ENCODE measurements around the gene ZNF182. TPM values are rescaled to one million over a fixed set of nuclear protein-coding genes. Genes with fewer than 3 reads are reported as not detected.
A peak's percentile ranks its signal among the peaks of the same experiment; 100 is the strongest.
"Not testable (repeated sequence)": the region's sequence is repeated elsewhere in the genome, so short reads cannot be mapped to it uniquely, and the experiment has no call there.

Gene ZNF182
- total RNA-seq, 4 donors from 2014 or later: 2.5 to 10.7 (median 6.6) TPM

DNA sequence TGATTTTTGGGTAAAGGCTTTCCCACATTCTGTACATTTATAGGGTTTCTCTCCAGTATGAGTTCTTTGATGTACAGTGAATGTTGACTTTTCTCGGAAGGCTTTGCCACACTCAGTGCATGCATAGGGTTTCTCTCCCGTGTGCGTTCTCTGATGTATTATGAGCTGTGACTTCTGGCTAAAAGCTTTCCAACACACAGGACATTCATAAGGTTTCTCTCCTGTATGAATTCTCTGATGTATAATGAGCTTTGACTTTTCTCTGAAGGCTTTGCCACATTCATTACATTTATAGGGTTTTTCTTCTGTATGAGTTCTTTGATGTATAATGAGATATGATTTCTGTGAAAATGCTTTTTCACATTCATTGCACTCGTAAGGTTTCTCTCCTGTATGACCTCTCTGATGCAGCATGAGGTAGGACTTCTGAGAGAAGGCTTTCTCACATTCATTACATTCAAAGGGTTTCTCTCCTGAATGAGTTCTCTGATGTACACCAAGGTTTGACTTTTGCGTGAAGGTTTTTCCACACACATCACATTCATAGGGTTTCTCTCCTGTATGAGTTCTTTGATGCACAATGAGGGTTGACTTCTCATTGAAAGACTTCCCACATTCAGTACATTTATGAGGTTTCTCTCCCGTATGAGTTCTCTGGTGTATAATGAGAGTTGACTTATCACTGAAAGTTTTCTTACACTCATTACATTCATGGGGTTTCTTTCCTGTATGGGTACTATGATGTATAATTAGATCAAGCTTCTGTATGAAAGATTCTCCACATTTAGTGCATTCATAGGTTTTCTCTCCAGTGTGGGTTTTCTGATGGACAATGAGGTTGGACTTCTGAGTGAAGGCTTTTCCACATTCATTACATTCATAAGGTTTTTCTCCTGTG is 27.3 kb downstream of the ZNF182 start:
- Histone ChIP-seq H3K27ac (no peak overlapping the region), H3K27me3 (no peaks in the 10 kb centered on the region), H3K9me3 (peaks cover 0 to 27% (median 10%) of the 10 kb centered on the region in 4 donors), H3K36me3 (peaks cover 0 to 43% (median 0%) of the 10 kb centered on the region in 3 donors), H3K4me3 (no peak overlapping the region), H3K4me1 (no peaks in the 10 kb centered on the region)
- TF ChIP-seq, protein P1, sequence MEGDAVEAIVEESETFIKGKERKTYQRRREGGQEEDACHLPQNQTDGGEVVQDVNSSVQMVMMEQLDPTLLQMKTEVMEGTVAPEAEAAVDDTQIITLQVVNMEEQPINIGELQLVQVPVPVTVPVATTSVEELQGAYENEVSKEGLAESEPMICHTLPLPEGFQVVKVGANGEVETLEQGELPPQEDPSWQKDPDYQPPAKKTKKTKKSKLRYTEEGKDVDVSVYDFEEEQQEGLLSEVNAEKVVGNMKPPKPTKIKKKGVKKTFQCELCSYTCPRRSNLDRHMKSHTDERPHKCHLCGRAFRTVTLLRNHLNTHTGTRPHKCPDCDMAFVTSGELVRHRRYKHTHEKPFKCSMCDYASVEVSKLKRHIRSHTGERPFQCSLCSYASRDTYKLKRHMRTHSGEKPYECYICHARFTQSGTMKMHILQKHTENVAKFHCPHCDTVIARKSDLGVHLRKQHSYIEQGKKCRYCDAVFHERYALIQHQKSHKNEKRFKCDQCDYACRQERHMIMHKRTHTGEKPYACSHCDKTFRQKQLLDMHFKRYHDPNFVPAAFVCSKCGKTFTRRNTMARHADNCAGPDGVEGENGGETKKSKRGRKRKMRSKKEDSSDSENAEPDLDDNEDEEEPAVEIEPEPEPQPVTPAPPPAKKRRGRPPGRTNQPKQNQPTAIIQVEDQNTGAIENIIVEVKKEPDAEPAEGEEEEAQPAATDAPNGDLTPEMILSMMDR (IDR thresholded peaks at IDR 0.05): no peak
- TF ChIP-seq POLR2A (IDR thresholded peaks at IDR 0.05): no peak
- DNase-seq: no peak

DNA sequence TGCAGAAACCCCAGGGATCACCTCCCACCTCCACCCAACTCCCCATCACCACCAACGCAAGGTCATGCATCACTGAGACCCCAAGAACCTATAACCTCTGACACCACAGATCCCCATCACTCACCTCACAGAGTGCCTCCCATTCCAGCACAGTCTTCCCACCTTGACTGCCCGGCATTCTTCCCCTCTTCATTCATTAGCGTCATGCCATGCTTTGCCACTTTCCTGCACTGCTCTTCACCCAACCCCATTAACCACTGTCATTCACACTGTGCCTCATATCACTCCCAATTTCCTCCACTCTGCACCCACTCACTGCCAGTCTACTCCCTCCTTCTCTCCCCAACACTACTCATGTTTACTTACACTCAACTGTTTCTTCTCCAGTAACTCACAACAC is 30.6 kb downstream of the ZNF182 start:
- Histone ChIP-seq H3K4me3 (no peak overlapping the region), H3K36me3 (peaks cover 0 to 14% (median 0%) of the 10 kb centered on the region in 3 donors), H3K4me1 (no peaks in the 10 kb centered on the region), H3K9me3 (peaks cover 0 to 22% (median 10%) of the 10 kb centered on the region in 4 donors), H3K27me3 (no peaks in the 10 kb centered on the region), H3K27ac (no peak overlapping the region)
- TF ChIP-seq, protein P1 (IDR thresholded peaks at IDR 0.05): no peak
- TF ChIP-seq POLR2A (IDR thresholded peaks at IDR 0.05): no peak
- no peak for DNase-seq

- H3K27me3 ChIP-seq, H3K27ac ChIP-seq, H3K4me1 ChIP-seq, H3K36me3 ChIP-seq, H3K4me3 ChIP-seq, DNase-seq, H3K9me3 ChIP-seq: not testable (repeated sequence)
Observed at GRCh38 chrX:47965526-47965925, 38.3 kb downstream of the ZNF182 start.

DNA sequence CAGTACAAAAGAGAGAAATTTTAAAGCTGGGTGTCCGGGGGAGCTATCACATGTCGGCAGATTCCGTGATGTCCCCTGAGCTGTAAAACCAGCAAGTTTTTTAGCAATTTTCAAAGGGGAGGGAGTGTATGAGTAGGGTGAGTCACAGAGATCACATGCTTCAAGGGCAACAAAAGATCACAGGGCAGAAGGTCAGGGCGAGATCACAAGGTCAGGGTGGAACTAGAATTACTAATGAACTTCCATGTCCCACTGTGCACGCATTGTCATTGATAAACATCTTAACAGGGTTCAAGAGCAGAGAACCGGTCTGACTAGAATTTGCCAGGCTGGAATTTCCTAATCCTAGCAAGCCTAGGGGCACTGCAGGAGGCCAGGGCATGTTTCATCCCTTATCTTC is 42.0 kb downstream of the ZNF182 start:
- not testable (repeated sequence) for H3K9me3 ChIP-seq, H3K27ac ChIP-seq, H3K36me3 ChIP-seq, H3K27me3 ChIP-seq, DNase-seq, H3K4me1 ChIP-seq, H3K4me3 ChIP-seq

GRCh38 chrX:47960406-47960805 is 43.4 kb downstream of the ZNF182 start:
- H3K9me3 ChIP-seq: no peaks in the 10 kb centered on the region
- H3K4me3 ChIP-seq: no peak overlapping the region
- no peaks in the 10 kb centered on the region for H3K27me3 ChIP-seq
- no peak for TF ChIP-seq POLR2A (IDR thresholded peaks at IDR 0.05)
- TF ChIP-seq, protein P1 (IDR thresholded peaks at IDR 0.05): no peak
- no peak for DNase-seq
- H3K27ac ChIP-seq: no peak overlapping the region
- no peaks in the 10 kb centered on the region for H3K36me3 ChIP-seq
- H3K4me1 ChIP-seq: no peaks in the 10 kb centered on the region

DNA sequence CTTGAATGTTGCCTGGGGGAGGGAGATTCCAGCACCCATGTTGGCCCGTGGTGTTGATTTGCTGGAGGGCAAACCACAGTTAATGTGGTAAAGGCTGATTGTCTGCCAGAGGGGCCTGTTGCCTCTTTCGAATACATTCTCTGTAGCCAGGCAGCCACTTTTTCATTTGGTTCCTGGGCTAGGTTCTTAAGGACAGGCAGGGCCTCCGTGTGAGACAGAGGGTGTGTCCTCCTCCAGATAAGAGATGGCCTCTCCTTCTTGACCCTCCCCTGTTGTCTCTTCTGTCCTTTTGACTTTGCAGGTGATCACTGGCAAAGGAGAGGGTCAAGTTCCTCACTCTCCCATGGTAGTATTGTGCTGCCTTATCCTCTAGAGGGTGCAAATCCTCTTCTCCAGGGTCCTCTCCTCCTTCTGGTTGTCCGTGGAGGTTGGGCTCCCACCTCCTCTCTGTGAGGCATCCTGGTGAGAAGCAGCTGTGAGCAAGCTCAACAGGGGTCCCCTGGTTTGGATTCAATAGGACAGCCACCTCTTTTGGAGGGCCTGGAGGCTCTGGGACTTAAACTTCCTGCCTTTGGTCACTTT is 44.9 kb downstream of the ZNF182 start:
- Histone ChIP-seq H3K4me3 (no peak overlapping the region), H3K36me3 (no peaks in the 10 kb centered on the region), H3K9me3 (no peaks in the 10 kb centered on the region), H3K27ac (no peak overlapping the region), H3K27me3 (no peaks in the 10 kb centered on the region), H3K4me1 (no peaks in the 10 kb centered on the region)
- DNase-seq: no peak
- no peak for TF ChIP-seq POLR2A (IDR thresholded peaks at IDR 0.05)
- TF ChIP-seq, protein P1 (IDR thresholded peaks at IDR 0.05): peak in 2 of 6 experiments; percentile 18 to 32

DNA sequence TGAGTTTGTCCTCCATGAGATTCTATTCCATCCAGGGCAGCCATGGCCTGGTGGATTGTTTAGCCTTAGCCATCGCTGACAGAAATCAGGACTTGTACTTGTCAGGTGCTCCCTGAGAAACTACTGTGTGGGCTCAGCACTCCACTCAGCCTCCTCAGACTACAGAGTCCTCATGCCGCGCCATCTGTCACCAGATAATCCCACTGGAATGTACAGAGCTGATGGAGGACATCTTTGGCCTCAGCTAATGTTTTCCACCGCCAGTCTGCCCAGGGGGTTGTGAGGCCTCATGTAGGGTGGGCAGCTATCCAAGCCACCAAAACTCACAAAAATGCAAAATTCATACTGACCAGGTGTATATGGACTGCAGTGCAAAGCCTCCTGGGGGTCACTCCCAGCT is 45.6 kb downstream of the ZNF182 start:
- not testable (repeated sequence) for H3K36me3 ChIP-seq, H3K9me3 ChIP-seq, H3K4me1 ChIP-seq, H3K27ac ChIP-seq, H3K27me3 ChIP-seq, DNase-seq, H3K4me3 ChIP-seq
